ENCODE results near the gene CD209.

CD209 gene

GRCh38 chr19:7769171-7769570 lies 21.8 kb upstream of the CD209 start:
- no peak for TF ChIP-seq GLIS3 (CRISPR knock-in tag; IDR thresholded peaks at IDR 0.05)
- no peak for TF ChIP-seq TCF4 (CRISPR knock-in tag; IDR thresholded peaks at IDR 0.05; ENCODE audit: borderline replicate concordance)
- no peak for TF ChIP-seq CSRNP3 (CRISPR knock-in tag; IDR thresholded peaks at IDR 0.05)
- no peak for TF ChIP-seq CSDC2 (CRISPR knock-in tag; IDR thresholded peaks at IDR 0.05)
- TF ChIP-seq PATZ1 (CRISPR knock-in tag; IDR thresholded peaks at IDR 0.05; ENCODE audit: borderline replicate concordance): no peak
- TF ChIP-seq SNAI2 (CRISPR knock-in tag; IDR thresholded peaks at IDR 0.05): no peak
- TF ChIP-seq ZFP30 (CRISPR knock-in tag; IDR thresholded peaks at IDR 0.05): no peak
- no peak for TF ChIP-seq TSHZ2 (CRISPR knock-in tag; IDR thresholded peaks at IDR 0.05)
- TF ChIP-seq ZFP3 (CRISPR knock-in tag; IDR thresholded peaks at IDR 0.05): no peak
- TF ChIP-seq ZNF8 (CRISPR knock-in tag; IDR thresholded peaks at IDR 0.05): no peak
- TF ChIP-seq CREB5 (CRISPR knock-in tag; IDR thresholded peaks at IDR 0.05; ENCODE audit: low read depth): no peak
- no peak for TF ChIP-seq OSR1 (CRISPR knock-in tag; IDR thresholded peaks at IDR 0.05)
- TF ChIP-seq ESRRG (CRISPR knock-in tag; IDR thresholded peaks at IDR 0.05): no peak
- TF ChIP-seq ISL1 (CRISPR knock-in tag; IDR thresholded peaks at IDR 0.05): no peak
- TF ChIP-seq RARB (CRISPR knock-in tag; IDR thresholded peaks at IDR 0.05): no peak
- no peak for ATAC-seq

GRCh38 chr19:7767487-7767886 lies 20.2 kb upstream of the CD209 start:
- no peak for ATAC-seq
- TF ChIP-seq RARB (CRISPR knock-in tag; IDR thresholded peaks at IDR 0.05) (no peak), GLIS3 (CRISPR knock-in tag; IDR thresholded peaks at IDR 0.05) (no peak), POU6F1 (CRISPR knock-in tag; IDR thresholded peaks at IDR 0.05; ENCODE audit: borderline replicate concordance, low read depth) (no peak), ISL1 (CRISPR knock-in tag; IDR thresholded peaks at IDR 0.05) (no peak), ARNTL (CRISPR knock-in tag; IDR thresholded peaks at IDR 0.05; ENCODE audit: borderline replicate concordance, low read depth) (no peak), ZC3H10 (CRISPR knock-in tag; IDR thresholded peaks at IDR 0.05) (no peak), CSDC2 (CRISPR knock-in tag; IDR thresholded peaks at IDR 0.05) (no peak), PATZ1 (CRISPR knock-in tag; IDR thresholded peaks at IDR 0.05; ENCODE audit: borderline replicate concordance) (no peak), ZNF8 (CRISPR knock-in tag; IDR thresholded peaks at IDR 0.05) (no peak), CREB5 (CRISPR knock-in tag; IDR thresholded peaks at IDR 0.05; ENCODE audit: low read depth) (no peak), SNAI2 (CRISPR knock-in tag; IDR thresholded peaks at IDR 0.05) (no peak), ZNF565 (CRISPR knock-in tag; conservative IDR thresholded peaks at IDR 0.05; ENCODE audit: low read depth) (no peak), PPARA (CRISPR knock-in tag; IDR thresholded peaks at IDR 0.05; ENCODE audit: borderline replicate concordance) (no peak), CSRNP3 (CRISPR knock-in tag; IDR thresholded peaks at IDR 0.05) (no peak), ESRRG (CRISPR knock-in tag; IDR thresholded peaks at IDR 0.05) (no peak), BACH2 (CRISPR knock-in tag; IDR thresholded peaks at IDR 0.05; ENCODE audit: borderline replicate concordance) (no peak)
